ENCODE data around the gene SYT7. TPM values are rescaled to one million over a fixed set of nuclear protein-coding genes. Genes with fewer than 3 reads are reported as not detected.
A peak's percentile ranks its signal among the peaks of the same experiment; 100 is the strongest.
"Not testable (repeated sequence)": the region's sequence is repeated elsewhere in the genome, so short reads cannot be mapped to it uniquely, and the experiment has no call there.

SYT7 gene
- polyA plus RNA-seq, 1 experiment, result 0.04 TPM

- no peak for DNase-seq (ENCODE audit: low read depth)
- ChIA-PET CTCF (interaction anchor here (0.9 to 3.4 kb wide), 17 partner anchors 11 to 158 kb away, joined by 3 to 32 read pairs (median 3); partner anchors contain the start of gene LRRC10B), POLR2A (no interaction called here)
- no peak overlapping the region for H3K4me3 ChIP-seq (ENCODE audit: low read depth, low read length)
- peaks cover 3% of the 10 kb centered on the region for H3K27me3 ChIP-seq (ENCODE audit: control insufficient read depth, insufficient read depth, low read length)
- no peak for TF ChIP-seq CTCF (IDR thresholded peaks at IDR 0.05; ENCODE audit: insufficient read depth, low read depth, low read length)
- no peaks in the 10 kb centered on the region for H3K36me3 ChIP-seq (ENCODE audit: control insufficient read depth, insufficient read depth, low read length)
These were observed 99.1 kb downstream of the SYT7 start for GRCh38 chr11:61481806-61482205.

- TF ChIP-seq CTCF (IDR thresholded peaks at IDR 0.05; ENCODE audit: insufficient read depth, low read depth, low read length), result no peak
- no peak overlapping the region for H3K4me3 ChIP-seq (ENCODE audit: low read depth, low read length)
- no peaks in the 10 kb centered on the region for H3K36me3 ChIP-seq (ENCODE audit: control insufficient read depth, insufficient read depth, low read length)
- no peak for DNase-seq (ENCODE audit: low read depth)
- POLR2A ChIA-PET, result no interaction called here
- peaks cover 2% of the 10 kb centered on the region for H3K27me3 ChIP-seq (ENCODE audit: control insufficient read depth, insufficient read depth, low read length)
- CTCF ChIA-PET, result interaction anchor here (1.0 to 6.2 kb wide), 6 partner anchors 12 to 158 kb away, joined by 3 to 42 read pairs (median 7); no protein-coding TSS in a partner anchor
These were observed 99.9 kb downstream of the SYT7 start for GRCh38 chr11:61480994-61481335.

GRCh38 chr11:61480261-61480993, 100.4 kb downstream of the SYT7 start:
- Histone ChIP-seq H3K27me3 (ENCODE audit: control insufficient read depth, insufficient read depth, low read length) (peaks cover 1% of the 10 kb centered on the region), H3K4me3 (ENCODE audit: low read depth, low read length) (no peak overlapping the region), H3K36me3 (ENCODE audit: control insufficient read depth, insufficient read depth, low read length) (no peaks in the 10 kb centered on the region)
- ChIA-PET POLR2A (no interaction called here), CTCF (interaction anchor here (0.6 to 6.2 kb wide), 7 partner anchors 9 to 158 kb away, joined by 3 to 42 read pairs (median 5); no protein-coding TSS in a partner anchor)
- no peak for DNase-seq (ENCODE audit: low read depth)
- TF ChIP-seq CTCF (IDR thresholded peaks at IDR 0.05; ENCODE audit: insufficient read depth, low read depth, low read length), result no peak

DNA sequence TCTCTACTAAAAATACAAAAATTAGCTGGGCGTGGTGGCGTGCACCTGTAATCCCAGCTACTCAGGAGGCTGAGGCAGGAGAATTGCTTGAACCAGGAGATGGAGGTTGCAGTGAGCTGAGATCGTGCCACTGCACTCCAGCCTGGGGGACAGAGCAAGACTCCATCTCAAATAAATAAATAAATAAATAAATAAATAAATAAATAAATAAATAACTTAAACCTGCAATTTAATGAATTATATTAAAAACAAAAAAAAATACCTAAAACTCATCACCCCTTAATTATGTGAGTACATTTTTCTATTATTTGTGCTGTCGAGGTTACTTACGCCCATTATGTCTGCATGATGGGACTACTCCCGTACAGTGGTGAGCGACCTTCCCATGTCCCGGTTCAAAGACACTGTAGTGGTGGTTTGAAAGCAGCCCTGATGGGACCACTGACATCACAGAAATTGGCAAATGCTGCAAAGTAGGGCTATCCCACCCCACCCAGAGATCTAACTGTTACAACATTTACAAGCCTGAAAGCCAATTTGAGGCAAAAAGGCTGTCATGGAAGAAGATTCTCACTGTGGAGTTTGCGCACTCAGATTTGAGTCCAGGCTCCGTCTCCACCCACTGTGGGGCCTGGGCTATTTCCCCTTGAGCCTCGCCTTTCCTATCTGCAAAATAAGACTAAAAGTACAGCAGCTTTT, 101.4 kb downstream of the SYT7 start:
- H3K36me3 ChIP-seq (ENCODE audit: control insufficient read depth, insufficient read depth, low read length); H3K27me3 ChIP-seq (ENCODE audit: control insufficient read depth, insufficient read depth, low read length); H3K4me3 ChIP-seq (ENCODE audit: low read depth, low read length); DNase-seq (ENCODE audit: low read depth); POLR2A ChIA-PET: not testable (repeated sequence)
- CTCF ChIA-PET, result interaction anchor here (0.9 to 6.2 kb wide), 13 partner anchors 9 to 159 kb away, joined by 3 to 156 read pairs (median 29); no protein-coding TSS in a partner anchor

- no peak overlapping the region for H3K4me3 ChIP-seq (ENCODE audit: low read depth, low read length)
- POLR2A ChIA-PET, result no interaction called here
- no peaks in the 10 kb centered on the region; the same call in 1 of the 2 replicates for H3K36me3 ChIP-seq (ENCODE audit: control insufficient read depth, insufficient read depth, low read length)
- DNase-seq (ENCODE audit: low read depth), result no peak
- CTCF ChIA-PET, result interaction anchor here (0.6 to 6.2 kb wide), 28 partner anchors 11 to 171 kb away, joined by 3 to 156 read pairs (median 7); partner anchors contain the start of gene LRRC10B
- TF ChIP-seq CTCF (IDR thresholded peaks at IDR 0.05; ENCODE audit: insufficient read depth, low read depth, low read length), result peak; percentile 90
- peaks cover 1% of the 10 kb centered on the region for H3K27me3 ChIP-seq (ENCODE audit: control insufficient read depth, insufficient read depth, low read length)
These were observed 103.1 kb downstream of the SYT7 start for GRCh38 chr11:61477727-61478148.

Data from BJ (cell line).